CD4-positive, CD25-positive, alpha-beta regulatory T cell (primary cell): ENCODE measurements around the gene SMAD4. TPM values are rescaled to one million over a fixed set of nuclear protein-coding genes. Genes with fewer than 3 reads are reported as not detected.

Source experiments
- ATAC-seq, 2 donors: fragments of 150-1000 bp; cut with Tn5 transposase; one replicate each; pipeline ENCODE4 v1.10.0; 2021; ENCODE audit warnings: low read depth in 2 of 2, moderate number of reproducible peaks in 2 of 2, moderate library complexity in 1 of 2
- DNase-seq, 3 donors: peaks; one replicate each; pipeline versions ENCODE4 v3.0.0 to v3.0.0-alpha.2; 2012 to 2022; ENCODE audit warnings: mixed read lengths in 1 of 3
- H3K27ac ChIP-seq: one replicate; pipeline ENCODE4 v1.7.0; 2013; ENCODE audit warnings: mild to moderate bottlenecking, low read length; ENCODE audit not compliant: insufficient read depth, poor library complexity, severe bottlenecking
- H3K27me3 ChIP-seq: one replicate; pipeline ENCODE4 v1.7.0; 2013; ENCODE audit warnings: low read length; ENCODE audit not compliant: control insufficient read depth, insufficient read depth
- H3K36me3 ChIP-seq: one replicate; pipeline ENCODE4 v1.7.0; 2013; ENCODE audit warnings: mild to moderate bottlenecking, low read length, moderate library complexity; ENCODE audit not compliant: control insufficient read depth, insufficient read depth
- H3K4me1 ChIP-seq: 2 replicates; pipeline ENCODE4 v1.7.0; 2013; ENCODE audit warnings: mild to moderate bottlenecking, low read length; ENCODE audit not compliant: insufficient read depth, control insufficient read depth, poor library complexity, severe bottlenecking
- H3K4me3 ChIP-seq: one replicate; pipeline ENCODE4 v1.7.0; 2013; ENCODE audit warnings: low read depth, mild to moderate bottlenecking, low read length, moderate library complexity
- H3K9me3 ChIP-seq, 2 experiments: 1 replicate in 1 of 2; 2 replicates in 1 of 2; pipeline ENCODE4 v1.7.0; 2013; ENCODE audit warnings: low read length in 2 of 2, mild to moderate bottlenecking in 1 of 2, moderate library complexity in 1 of 2; ENCODE audit not compliant: control insufficient read depth in 2 of 2
- H3K27ac Mint-ChIP-seq, 3 donors: one replicate each; pipeline ENCODE4 v1.8.0; 2020 to 2022; ENCODE audit warnings: mild to moderate bottlenecking in 3 of 3, mixed read lengths in 3 of 3, moderate library complexity in 2 of 3
- H3K27me3 Mint-ChIP-seq: one replicate; pipeline ENCODE4 v1.8.0; 2022; ENCODE audit warnings: mild to moderate bottlenecking, mixed read lengths
- H3K36me3 Mint-ChIP-seq: one replicate; pipeline ENCODE4 v1.8.0; 2020; ENCODE audit warnings: mixed read lengths
- H3K4me1 Mint-ChIP-seq, 4 donors: one replicate each; pipeline ENCODE4 v1.8.0; 2020 to 2022; ENCODE audit warnings: mixed read lengths in 4 of 4, mild to moderate bottlenecking in 1 of 4
- H3K4me3 Mint-ChIP-seq, 4 donors: one replicate each; pipeline ENCODE4 v1.8.0; 2020 to 2022; ENCODE audit warnings: mild to moderate bottlenecking in 4 of 4, mixed read lengths in 4 of 4, moderate library complexity in 3 of 4
- H3K9me3 Mint-ChIP-seq, 7 donors: one replicate each; pipeline ENCODE4 v1.8.0; 2020 to 2022; ENCODE audit warnings: mixed read lengths in 7 of 7, mild to moderate bottlenecking in 3 of 7, moderate library complexity in 2 of 7
- polyA plus RNA-seq, 4 donors: library from polyadenylated mRNA; unstranded; fragments of 300-500 nt; fragmentation: Illumina TruSeq; gene quantifications; one replicate each; pipeline ENCODE4 v1.2.3, GENCODE V29; 2021
- total RNA-seq: library from RNA; stranded (reverse); gene quantifications from one replicate; pipeline ENCODE4 v1.2.3, GENCODE V29; 2022

The SMAD4 gene
- total and polyA plus RNA-seq, 5 donors from 2014 or later, result 61.5 to 89.5 (median 81.1) TPM

- peaks cover 43% of the 10 kb centered on the region for H3K36me3 ChIP-seq
- H3K27ac ChIP-seq, result no peak overlapping the region
- no peak overlapping the region for H3K4me3 ChIP-seq
- Mint-ChIP-seq H3K9me3 (no peaks in the 10 kb centered on the region), H3K4me3 (no peak overlapping the region), H3K27me3 (no peaks in the 10 kb centered on the region), H3K27ac (no peak overlapping the region), H3K36me3 (peaks cover 40% of the 10 kb centered on the region), H3K4me1 (peaks cover 23 to 45% (median 43%) of the 10 kb centered on the region in 4 donors)
- H3K9me3 ChIP-seq, result no peaks in the 10 kb centered on the region
- H3K27me3 ChIP-seq, result no peaks in the 10 kb centered on the region
- no peak for ATAC-seq
- DNase-seq, result no peak
- peaks cover 16% of the 10 kb centered on the region for H3K4me1 ChIP-seq
Measured at GRCh38 chr18:51054764-51055163, 24.8 kb downstream of the SMAD4 start.

GRCh38 chr18:51059969-51060368 is 30.0 kb downstream of the SMAD4 start:
- peaks cover 70% of the 10 kb centered on the region for H3K36me3 ChIP-seq
- Mint-ChIP-seq H3K4me3 (no peak overlapping the region), H3K36me3 (peaks cover 48% of the 10 kb centered on the region), H3K9me3 (no peaks in the 10 kb centered on the region), H3K4me1 (peaks cover 17 to 28% (median 23%) of the 10 kb centered on the region in 4 donors), H3K27me3 (no peaks in the 10 kb centered on the region), H3K27ac (no peak overlapping the region)
- no peak overlapping the region for H3K27ac ChIP-seq
- H3K9me3 ChIP-seq, result no peaks in the 10 kb centered on the region
- DNase-seq (no peak), ATAC-seq (no peak)
- H3K4me1 ChIP-seq, result no peaks in the 10 kb centered on the region
- no peaks in the 10 kb centered on the region for H3K27me3 ChIP-seq
- no peak overlapping the region for H3K4me3 ChIP-seq

- no peaks in the 10 kb centered on the region for H3K4me1 ChIP-seq
- H3K36me3 ChIP-seq, result peaks cover 69% of the 10 kb centered on the region
- Mint-ChIP-seq H3K4me3 (no peak overlapping the region), H3K9me3 (no peaks in the 10 kb centered on the region), H3K27ac (peak overlapping the region in 2 of 3 donors; percentile 73 to 86), H3K4me1 (peaks cover 10 to 16% (median 12%) of the 10 kb centered on the region in 4 donors), H3K36me3 (peaks cover 34% of the 10 kb centered on the region), H3K27me3 (no peaks in the 10 kb centered on the region)
- H3K27ac ChIP-seq, result no peak overlapping the region
- no peak overlapping the region for H3K4me3 ChIP-seq
- no peaks in the 10 kb centered on the region for H3K9me3 ChIP-seq
- no peaks in the 10 kb centered on the region for H3K27me3 ChIP-seq
- ATAC-seq (no peak), DNase-seq (no peak)
Measured at GRCh38 chr18:51064256-51064655, 34.2 kb downstream of the SMAD4 start.

- no peak for DNase-seq
- H3K36me3 Mint-ChIP-seq, result peaks cover 40% of the 10 kb centered on the region
- Histone ChIP-seq H3K4me3 (no peak overlapping the region), H3K27me3 (no peaks in the 10 kb centered on the region), H3K27ac (no peak overlapping the region), H3K4me1 (no peaks in the 10 kb centered on the region), H3K36me3 (peaks cover 65% of the 10 kb centered on the region), H3K9me3 (no peaks in the 10 kb centered on the region)
- H3K27ac Mint-ChIP-seq, result no peak overlapping the region
- peaks cover 15 to 30% (median 22%) of the 10 kb centered on the region in 4 donors for H3K4me1 Mint-ChIP-seq
- no peak for ATAC-seq
- H3K4me3 Mint-ChIP-seq, result no peak overlapping the region
- H3K27me3 Mint-ChIP-seq, result no peaks in the 10 kb centered on the region
- no peaks in the 10 kb centered on the region for H3K9me3 Mint-ChIP-seq
Measured at GRCh38 chr18:51066273-51066672, 36.3 kb downstream of the SMAD4 start.

- no peak overlapping the region for H3K4me3 ChIP-seq
- ATAC-seq (no peak), DNase-seq (no peak)
- Mint-ChIP-seq H3K36me3 (peaks cover 44% of the 10 kb centered on the region), H3K27ac (no peak overlapping the region), H3K9me3 (no peaks in the 10 kb centered on the region), H3K27me3 (no peaks in the 10 kb centered on the region), H3K4me1 (peaks cover 25 to 41% (median 35%) of the 10 kb centered on the region in 4 donors), H3K4me3 (no peak overlapping the region)
- H3K9me3 ChIP-seq, result no peaks in the 10 kb centered on the region
- no peaks in the 10 kb centered on the region for H3K4me1 ChIP-seq
- no peak overlapping the region for H3K27ac ChIP-seq
- peaks cover 66% of the 10 kb centered on the region for H3K36me3 ChIP-seq
- H3K27me3 ChIP-seq, result no peaks in the 10 kb centered on the region
Measured at GRCh38 chr18:51068105-51068504, 38.1 kb downstream of the SMAD4 start.

- Mint-ChIP-seq H3K36me3 (peaks cover 38% of the 10 kb centered on the region), H3K9me3 (no peaks in the 10 kb centered on the region), H3K27me3 (no peaks in the 10 kb centered on the region), H3K4me3 (no peak overlapping the region), H3K4me1 (peaks cover 24 to 44% (median 38%) of the 10 kb centered on the region in 4 donors), H3K27ac (peak overlapping the region in 1 of 3 donors; percentile 23)
- Histone ChIP-seq H3K4me3 (no peak overlapping the region), H3K36me3 (peaks cover 63% of the 10 kb centered on the region), H3K27me3 (no peaks in the 10 kb centered on the region), H3K9me3 (no peaks in the 10 kb centered on the region), H3K27ac (no peak overlapping the region), H3K4me1 (no peaks in the 10 kb centered on the region)
- ATAC-seq, result no peak
- no peak for DNase-seq
Measured at GRCh38 chr18:51069885-51070284, 39.9 kb downstream of the SMAD4 start.

GRCh38 chr18:51070545-51070944 is 40.5 kb downstream of the SMAD4 start:
- no peak overlapping the region for H3K27ac ChIP-seq
- H3K27ac Mint-ChIP-seq, result peak overlapping the region in 1 of 3 donors; percentile 10
- no peaks in the 10 kb centered on the region for H3K27me3 Mint-ChIP-seq
- H3K4me1 ChIP-seq, result no peaks in the 10 kb centered on the region
- ATAC-seq (no peak), DNase-seq (no peak)
- no peak overlapping the region for H3K4me3 ChIP-seq
- peaks cover 38% of the 10 kb centered on the region for H3K36me3 Mint-ChIP-seq
- no peaks in the 10 kb centered on the region for H3K9me3 Mint-ChIP-seq
- no peaks in the 10 kb centered on the region for H3K27me3 ChIP-seq
- no peaks in the 10 kb centered on the region for H3K9me3 ChIP-seq
- peaks cover 62% of the 10 kb centered on the region for H3K36me3 ChIP-seq
- H3K4me1 Mint-ChIP-seq, result peaks cover 28 to 47% (median 40%) of the 10 kb centered on the region in 4 donors
- H3K4me3 Mint-ChIP-seq, result no peak overlapping the region

- Mint-ChIP-seq H3K4me3 (no peak overlapping the region), H3K4me1 (peaks cover 43 to 57% (median 49%) of the 10 kb centered on the region in 4 donors), H3K27me3 (no peaks in the 10 kb centered on the region), H3K36me3 (peaks cover 60% of the 10 kb centered on the region), H3K9me3 (no peaks in the 10 kb centered on the region), H3K27ac (no peak overlapping the region)
- ATAC-seq, result no peak
- Histone ChIP-seq H3K9me3 (no peaks in the 10 kb centered on the region), H3K27ac (no peak overlapping the region), H3K36me3 (peaks cover 69% of the 10 kb centered on the region), H3K4me3 (no peak overlapping the region), H3K27me3 (no peaks in the 10 kb centered on the region), H3K4me1 (no peaks in the 10 kb centered on the region)
- no peak for DNase-seq
Measured at GRCh38 chr18:51072586-51073313, 42.7 kb downstream of the SMAD4 start.
